Keratinocyte (primary cell): ENCODE results near the gene C10orf90.

Experiments used
- CTCF ChIP-seq, 3 experiments: IDR thresholded peaks in 1 of 3; conservative IDR thresholded peaks in 1 of 3; optimal IDR thresholded peaks in 1 of 3; 2 replicates in 2 of 3; 3 replicates in 1 of 3; pipeline versions ENCODE3 to v1.5.1; 2011; ENCODE audit warnings: low read length in 3 of 3, mild to moderate bottlenecking in 3 of 3, moderate library complexity in 2 of 3, control low read depth in 1 of 3, inconsistent platforms in 1 of 3; ENCODE audit not compliant: insufficient read depth in 2 of 3; ENCODE audit errors: extremely low read depth in 1 of 3
- EZH2 ChIP-seq: IDR thresholded peaks from one replicate; pipeline ENCODE4 v1.6.1; 2012; ENCODE audit warnings: inconsistent platforms, mild to moderate bottlenecking, low read length, moderate library complexity

- TF ChIP-seq CTCF (optimal IDR thresholded peaks at IDR 0.05 in 1 of 3, IDR thresholded peaks at IDR 0.05 in 1 of 3, conservative IDR thresholded peaks at IDR 0.05 in 1 of 3; ENCODE audit: extremely low read depth in 1 of 3, insufficient read depth in 2 of 3, low read length in 3 of 3): no peak
- TF ChIP-seq EZH2: no peak
Observed at GRCh38 chr10:126586878-126587277, 83.6 kb downstream of the C10orf90 start.
